HG03175 (cell line): ENCODE results near the gene CLDN19.

ENCODE experiments used
- ATAC-seq: cut with Tn5 transposase; IDR thresholded peaks from one replicate; pipeline ENCODE4 v1.9.1; 2021; ENCODE audit warnings: mild to moderate bottlenecking, moderate library complexity; ENCODE audit not compliant: unreplicated experiment

Gene CLDN19

GRCh38 chr1:42739753-42740700 lies at the start of gene CLDN19:
Gene CLDN19, minus strand, starts transcription at chr1:42740236. Its CDS starts 173 bp downstream, at chr1:42740063.
- ATAC-seq: no peak

DNA sequence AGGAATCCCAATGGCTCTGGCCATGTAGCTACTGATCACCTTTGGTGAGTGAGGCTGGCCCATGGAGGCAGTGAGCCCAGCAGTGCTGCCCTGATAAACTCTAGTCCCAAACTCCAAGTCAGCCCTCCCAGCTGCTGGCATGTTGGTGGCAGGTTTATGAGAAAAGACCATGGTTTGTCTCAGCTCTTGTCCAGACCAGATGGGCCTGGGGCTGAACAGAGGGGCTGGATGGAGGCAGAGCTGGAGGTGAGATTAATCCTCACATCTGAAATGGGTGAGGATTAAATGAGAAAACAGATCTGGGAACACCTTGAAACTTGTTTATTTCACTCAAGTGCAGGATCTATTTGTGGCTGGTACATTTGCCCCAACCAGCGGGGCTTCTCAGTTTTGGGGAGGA lies 48.0 kb upstream of the CLDN19 start:
- no peak for ATAC-seq

- no peak for ATAC-seq
Measured at GRCh38 chr1:42786097-42786496, 46.1 kb upstream of the CLDN19 start.

- no peak for ATAC-seq
Measured at GRCh38 chr1:42784946-42785693, 45.1 kb upstream of the CLDN19 start, which contains the start of gene TMEM269. Gene TMEM269, plus strand, starts transcription at chr1:42784991. Its CDS starts 4,903 bp downstream, at chr1:42789894.

- ATAC-seq: no peak
Measured at GRCh38 chr1:42784547-42784945, 44.5 kb upstream of the CLDN19 start.

GRCh38 chr1:42783092-42783491 lies 43.1 kb upstream of the CLDN19 start:
- no peak for ATAC-seq

- ATAC-seq: no peak
Measured at GRCh38 chr1:42780176-42780575, 40.1 kb upstream of the CLDN19 start.

DNA sequence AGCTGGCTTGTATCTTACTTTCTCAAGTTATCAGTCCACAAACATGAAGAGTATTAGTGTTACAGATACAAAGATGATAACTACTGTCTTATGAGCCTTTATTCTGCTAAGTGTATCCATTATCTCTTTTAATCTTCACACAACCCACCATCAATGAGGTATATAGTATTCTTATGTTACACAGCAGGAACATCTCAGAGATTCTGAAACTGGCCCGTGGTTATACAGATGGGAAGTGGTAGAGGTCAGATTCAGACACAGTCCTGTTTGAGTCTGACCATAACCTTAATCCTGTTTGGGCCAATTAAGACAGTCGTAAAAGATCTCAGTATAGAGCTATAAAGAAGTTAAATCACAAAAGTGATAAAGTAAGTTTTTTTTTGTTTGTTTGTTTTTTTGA lies 39.7 kb upstream of the CLDN19 start:
- no peak for ATAC-seq

DNA sequence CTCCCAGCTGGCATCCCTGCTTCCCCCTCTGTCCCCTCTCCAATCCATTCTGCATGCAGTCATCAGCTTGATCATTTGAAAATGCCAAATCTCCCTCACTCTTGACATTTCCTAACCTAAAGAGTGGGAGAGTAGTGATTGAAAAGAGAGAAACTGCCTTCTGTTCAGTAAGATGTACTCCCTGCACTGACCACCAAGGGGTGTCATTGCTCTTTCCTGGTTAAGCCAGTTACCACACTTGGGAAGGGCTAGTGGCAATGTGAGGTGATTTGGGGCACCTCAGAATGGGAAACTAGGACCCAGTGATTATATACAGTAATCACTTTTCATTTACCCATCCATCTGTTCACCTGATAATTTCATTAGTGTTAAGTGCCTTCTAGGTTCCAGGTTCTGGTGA lies 37.8 kb upstream of the CLDN19 start:
- ATAC-seq: no peak

GRCh38 chr1:42776502-42776901 lies 36.5 kb upstream of the CLDN19 start:
- no peak for ATAC-seq

DNA sequence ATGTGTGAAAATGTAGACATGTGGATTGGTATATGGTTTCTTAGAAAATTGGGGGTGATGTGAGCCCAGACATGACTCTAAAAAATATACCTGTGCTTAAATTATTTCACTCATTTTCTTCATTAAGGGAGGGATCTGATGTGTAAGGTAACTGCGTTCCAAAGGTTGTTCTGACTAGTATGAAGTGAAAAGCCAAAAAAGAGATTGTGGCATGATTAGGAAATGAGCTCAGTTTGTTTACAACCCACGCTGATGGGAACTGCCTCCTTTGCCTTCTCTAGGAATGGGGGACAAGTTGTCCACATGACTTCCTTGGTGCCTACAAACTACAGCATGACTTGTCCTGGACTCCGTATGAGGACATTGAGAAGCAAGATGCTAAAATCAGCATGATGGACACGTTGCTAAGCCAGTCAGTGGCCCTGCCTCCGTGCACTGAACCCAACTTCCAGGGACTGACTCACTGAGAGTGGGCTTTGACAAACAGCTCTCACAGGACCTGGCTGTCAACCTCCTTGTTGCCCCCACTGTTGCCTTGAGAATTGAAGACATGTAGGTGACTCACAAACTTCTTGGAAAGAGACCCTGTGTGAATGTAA lies 35.0 kb upstream of the CLDN19 start:
- no peak for ATAC-seq

DNA sequence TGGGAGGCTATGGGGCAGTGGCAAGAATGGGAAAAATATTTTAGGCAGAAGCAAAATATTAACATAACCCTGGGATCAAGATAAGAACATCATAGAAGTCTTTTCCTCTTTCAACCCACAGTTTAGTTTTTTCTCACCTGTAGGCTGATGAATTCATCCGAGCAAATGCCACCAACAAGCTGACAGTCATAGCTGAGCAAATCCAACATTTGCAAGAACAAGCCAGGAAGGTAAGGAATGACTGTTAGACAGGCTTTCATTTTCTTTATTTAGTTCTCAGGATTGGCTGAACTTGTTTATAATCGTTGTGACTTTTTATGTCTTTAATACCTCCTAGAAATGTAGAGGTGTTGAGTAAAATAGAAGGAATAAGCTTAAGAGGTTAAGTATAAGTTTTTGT lies 33.4 kb upstream of the CLDN19 start:
- ATAC-seq: no peak

- no peak for ATAC-seq
Measured at GRCh38 chr1:42769811-42770210, 29.8 kb upstream of the CLDN19 start.

DNA sequence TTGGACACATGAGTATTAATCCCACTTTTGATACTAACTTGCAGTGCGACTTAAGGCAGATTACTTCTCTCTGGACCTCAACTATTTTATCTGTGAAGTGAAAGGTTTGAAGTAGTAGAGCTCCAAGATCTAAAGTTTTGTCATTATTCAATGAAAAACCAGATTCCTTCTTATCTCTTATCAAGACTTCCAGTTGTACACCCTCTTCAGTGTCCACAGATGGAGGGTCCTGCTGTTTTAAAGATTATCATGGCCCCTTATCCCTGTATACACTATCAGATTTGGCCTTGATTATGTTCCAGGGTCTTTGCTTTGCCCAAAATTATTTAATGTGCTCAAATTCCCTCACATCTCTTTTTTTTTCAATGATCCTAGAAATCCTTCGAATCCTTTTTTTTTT lies 28.1 kb upstream of the CLDN19 start:
- no peak for ATAC-seq

DNA sequence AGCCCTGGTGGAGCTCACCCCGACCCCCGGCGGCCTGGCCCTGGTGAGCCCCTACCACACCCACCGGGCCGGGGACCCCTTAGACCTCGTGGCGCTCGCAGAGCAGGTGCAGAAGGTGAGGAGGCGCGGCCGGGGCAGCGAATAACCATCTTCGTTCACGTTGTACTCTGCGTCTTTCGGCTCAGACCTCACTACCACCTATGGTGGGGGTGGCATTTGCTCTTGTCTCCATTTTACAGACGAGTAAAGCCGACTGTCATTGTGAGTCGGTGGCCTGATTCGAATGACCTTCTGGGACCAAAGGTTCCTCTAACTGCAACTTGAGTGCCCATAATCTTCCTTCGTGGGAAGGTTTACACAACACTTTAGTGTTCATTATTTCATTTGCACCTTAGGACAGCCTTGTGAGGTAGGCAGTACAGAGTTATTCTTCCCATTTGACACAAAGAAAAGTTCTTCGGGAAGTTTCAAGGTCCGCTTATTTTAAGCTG lies 27.5 kb upstream of the CLDN19 start:
- peak; percentile 13 for ATAC-seq

- peak; percentile 86 for ATAC-seq
Measured at GRCh38 chr1:42766741-42767509, 26.9 kb upstream of the CLDN19 start, which contains the start of the genes C1orf50 and P3H1. Gene C1orf50, plus strand, starts transcription at chr1:42767249. Its CDS starts 63 bp downstream, at chr1:42767312. Gene P3H1, minus strand, starts transcription at chr1:42767028. Its CDS starts 57 bp downstream, at chr1:42766971.

- peak; percentile 28 for ATAC-seq
Measured at GRCh38 chr1:42765832-42766740, 26.1 kb upstream of the CLDN19 start.

DNA sequence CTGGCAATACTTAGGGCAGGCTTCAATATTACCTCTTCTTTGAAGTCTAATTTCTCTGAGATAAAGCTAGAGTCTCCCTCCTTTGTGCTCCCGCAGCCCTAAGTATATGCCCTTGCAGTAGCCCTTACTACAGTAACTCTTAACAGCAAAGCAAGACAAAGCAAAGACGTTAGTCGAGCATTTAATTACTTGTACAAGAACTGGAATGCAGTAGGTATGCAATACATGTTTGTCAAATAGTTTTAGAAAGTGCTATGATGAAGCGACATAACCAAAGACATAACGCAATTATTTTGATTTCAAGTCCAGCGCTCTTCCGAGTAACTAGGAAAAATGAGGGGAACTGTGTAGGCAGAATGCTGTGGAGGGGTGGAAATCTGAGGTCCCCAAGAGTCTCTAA lies 25.2 kb upstream of the CLDN19 start:
- ATAC-seq: no peak

DNA sequence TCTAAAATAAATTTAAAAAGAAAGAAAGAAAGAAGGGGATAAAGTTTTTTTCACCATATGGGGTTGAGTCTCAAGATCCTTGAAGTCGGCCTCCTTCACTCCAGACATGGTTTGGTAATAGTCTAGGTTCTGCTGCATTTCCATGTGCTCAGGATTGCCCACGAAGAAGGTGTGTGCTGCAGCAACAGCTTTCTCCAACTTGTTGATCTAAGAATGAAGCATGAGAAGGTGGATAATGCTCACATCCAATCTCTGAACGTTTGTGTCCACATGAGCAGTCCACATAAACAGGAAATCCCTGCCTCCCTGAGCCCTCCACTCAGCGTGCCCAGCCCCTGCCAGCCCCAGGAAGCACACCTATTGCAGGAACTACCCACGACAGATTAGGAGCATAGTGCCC lies 22.2 kb upstream of the CLDN19 start:
- no peak for ATAC-seq
